GM12892 (cell line): ENCODE measurements around the gene FGF12.

ENCODE experiments used
- DNase-seq: peaks from one replicate; pipeline ENCODE4 v3.0.0; 2011; ENCODE audit not compliant: insufficient read length
- FAIRE-seq: peaks from 2 replicates; lab custom pipeline; 2011; peaks lifted over from hg19 to GRCh38; lab: Jason Lieb, UNC
- POLR2A ChIP-seq: IDR thresholded peaks from 2 replicates; pipeline ENCODE4 v1.6.1; 2011; ENCODE audit warnings: low read depth, low read length, control low read depth
- POLR2AphosphoS5 ChIP-seq: IDR thresholded peaks from 2 replicates; pipeline ENCODE4 v1.6.1; 2011; ENCODE audit warnings: low read depth, low read length, control low read depth
- TAF1 ChIP-seq: IDR thresholded peaks from 2 replicates; pipeline ENCODE4 v1.6.1; 2011; ENCODE audit warnings: low read depth, mild to moderate bottlenecking, control low read depth, low read length, borderline replicate concordance

FGF12 gene

DNA sequence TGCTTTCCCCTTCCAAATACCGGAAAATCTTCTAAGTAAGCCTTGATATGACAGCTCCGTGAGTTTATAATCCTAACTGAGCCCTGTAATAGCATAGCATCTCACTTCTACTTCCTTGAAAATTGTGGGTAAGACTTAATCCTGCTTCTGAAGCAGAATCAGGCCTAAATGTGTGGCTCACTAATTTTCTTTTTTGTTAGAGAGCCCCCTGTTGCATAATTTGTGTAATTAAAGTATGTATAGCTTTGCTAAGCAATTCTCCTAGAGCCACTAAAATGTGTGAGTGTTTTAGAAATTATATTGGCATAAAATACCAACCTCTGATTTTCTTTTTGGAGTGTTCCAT is 304.4 kb downstream of the FGF12 start:
- TF ChIP-seq POLR2AphosphoS5, result no peak
- no peak for TF ChIP-seq POLR2A
- FAIRE-seq, result no peak

DNA sequence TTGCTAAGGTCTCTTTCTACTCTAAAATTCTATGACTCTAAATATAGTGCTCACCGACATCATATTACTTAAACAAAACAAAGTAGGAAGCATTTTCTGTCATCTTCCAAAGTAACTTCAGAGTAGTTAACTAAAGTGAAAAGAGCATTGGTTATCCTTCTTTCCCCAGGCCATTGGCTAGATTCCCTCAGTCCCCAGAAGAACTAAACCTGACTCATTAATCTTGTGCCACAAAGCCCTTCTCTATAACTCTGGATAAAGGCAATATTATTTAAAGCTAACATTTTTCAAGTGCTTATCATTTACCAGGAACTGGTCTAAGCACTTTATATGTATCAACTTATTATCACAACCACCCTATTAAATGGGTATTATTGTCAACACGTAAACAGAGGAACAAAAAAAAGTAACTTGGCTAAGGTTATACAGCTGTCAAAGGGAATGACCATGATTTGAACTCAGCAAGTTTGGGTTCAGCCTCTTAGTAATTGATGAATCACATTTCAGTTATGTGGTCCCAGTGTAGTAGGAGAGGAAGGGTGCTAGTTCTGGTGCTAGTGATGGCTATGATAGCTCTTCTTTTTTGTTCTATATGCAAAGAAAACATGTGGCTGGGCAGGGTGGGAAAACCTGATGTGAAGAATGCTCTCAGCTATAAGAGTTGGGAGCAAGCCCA is 304.9 kb downstream of the FGF12 start:
- FAIRE-seq (no peak), DNase-seq (no peak)

More for the DNA sequence above, 304.4 kb downstream of the FGF12 start:
- no peak for DNase-seq

DNA sequence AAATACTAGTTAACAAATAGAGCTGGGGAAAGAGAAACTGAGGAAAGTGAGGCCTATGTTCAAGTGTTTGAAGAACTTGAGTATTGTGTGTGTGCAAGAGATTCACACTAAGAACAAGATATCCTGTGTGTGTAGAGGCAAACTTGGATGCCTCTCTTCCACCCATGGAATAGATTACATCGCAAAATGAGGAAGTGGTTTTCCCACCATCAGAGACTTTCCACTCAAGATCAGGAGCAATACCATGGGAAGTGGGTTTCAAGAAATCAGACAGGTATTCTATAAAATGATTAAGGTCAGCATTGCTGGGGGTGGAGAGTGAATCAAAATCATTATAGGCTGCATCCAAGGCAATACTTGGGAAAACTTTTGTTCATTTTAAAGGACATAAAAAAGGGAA is 308.0 kb downstream of the FGF12 start:
- TF ChIP-seq POLR2AphosphoS5 (no peak), POLR2A (no peak), TAF1 (no peak)
- DNase-seq, result no peak
- FAIRE-seq, result no peak

More for the DNA sequence above, 304.9 kb downstream of the FGF12 start:
- TF ChIP-seq TAF1 (no peak), POLR2A (no peak), POLR2AphosphoS5 (no peak)

DNA sequence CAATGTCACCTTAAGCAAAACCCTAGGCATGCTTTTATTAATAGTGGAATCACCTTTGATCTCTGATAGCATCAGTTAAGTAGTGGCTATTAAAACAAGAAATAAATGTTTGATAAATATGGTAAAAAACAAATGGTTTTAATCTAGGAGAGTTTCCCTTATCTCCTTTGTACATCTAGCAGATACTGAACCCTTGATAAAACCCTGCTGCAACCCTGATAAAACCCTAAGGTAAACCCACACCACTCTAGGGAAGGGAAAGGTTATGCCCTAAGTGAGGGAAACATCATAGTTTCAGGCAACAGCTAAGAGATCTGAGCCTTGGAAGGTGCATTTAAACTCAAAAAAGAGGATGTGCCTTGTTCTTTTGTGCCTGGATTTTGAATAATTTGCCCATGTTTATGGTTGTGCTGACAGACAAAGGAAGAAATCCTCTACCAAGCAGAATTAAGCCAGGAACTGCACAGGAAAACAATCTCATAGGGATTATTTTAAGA is 309.7 kb downstream of the FGF12 start:
- DNase-seq (no peak), FAIRE-seq (no peak)
- TF ChIP-seq POLR2AphosphoS5, result no peak

DNA sequence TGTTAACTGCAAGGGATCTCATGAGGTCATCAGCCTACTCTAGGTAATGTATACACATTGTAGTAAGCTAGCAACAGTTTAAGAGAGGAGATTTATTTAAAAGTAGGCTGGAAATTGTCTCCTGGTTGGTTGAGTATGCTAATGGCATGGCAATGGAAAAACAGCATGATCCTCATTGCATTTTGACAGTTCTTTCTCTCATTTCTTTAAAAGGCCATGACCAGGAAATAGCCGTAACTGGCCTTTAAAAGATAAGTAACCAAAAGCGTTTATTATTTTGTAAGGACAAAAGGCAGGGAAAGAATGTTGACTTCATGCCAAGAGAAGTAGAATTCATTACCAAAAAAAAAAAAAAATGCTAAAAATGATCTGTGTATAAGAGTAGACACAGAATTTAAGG is 310.3 kb downstream of the FGF12 start:
- FAIRE-seq, result no peak
- TF ChIP-seq TAF1, result no peak
- TF ChIP-seq POLR2A, result no peak
- TF ChIP-seq POLR2AphosphoS5, result no peak
- DNase-seq, result no peak

DNA sequence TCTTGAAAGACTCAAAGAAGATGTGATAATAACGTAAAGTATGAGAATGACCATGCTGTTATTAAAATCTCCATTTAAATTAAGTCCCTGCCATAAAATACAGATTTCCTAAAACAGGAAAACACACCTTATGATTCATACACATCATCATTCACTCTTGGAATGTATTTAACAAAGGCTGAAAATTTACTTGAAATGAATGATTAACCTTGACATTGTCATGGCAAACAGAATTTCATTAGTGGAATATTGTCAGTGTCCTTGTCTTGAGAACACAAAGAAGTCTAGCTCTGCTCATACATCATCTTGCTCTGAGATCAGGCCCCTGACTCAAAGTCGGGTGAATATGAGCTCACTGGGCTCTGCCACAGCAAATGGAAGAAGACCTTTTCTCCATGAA is 313.9 kb downstream of the FGF12 start:
- DNase-seq (no peak), FAIRE-seq (no peak)
- no peak for TF ChIP-seq POLR2A
- TF ChIP-seq POLR2AphosphoS5, result no peak

DNA sequence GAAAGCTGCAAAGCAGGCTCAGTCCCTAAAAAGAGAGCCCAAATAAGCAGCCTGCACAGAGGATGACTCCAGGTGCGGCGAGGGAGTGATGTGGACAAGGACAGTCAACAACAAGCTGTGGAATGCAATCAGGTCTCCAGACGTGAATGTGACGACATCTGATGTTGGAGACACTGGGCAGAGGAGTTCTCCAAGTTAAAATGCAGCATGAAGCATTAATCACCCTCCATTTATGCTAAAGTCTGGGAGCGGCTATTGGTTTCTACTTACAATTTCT is 316.7 kb downstream of the FGF12 start:
- FAIRE-seq (no peak), DNase-seq (no peak)
- TF ChIP-seq POLR2A (no peak), POLR2AphosphoS5 (no peak), TAF1 (no peak)

DNA sequence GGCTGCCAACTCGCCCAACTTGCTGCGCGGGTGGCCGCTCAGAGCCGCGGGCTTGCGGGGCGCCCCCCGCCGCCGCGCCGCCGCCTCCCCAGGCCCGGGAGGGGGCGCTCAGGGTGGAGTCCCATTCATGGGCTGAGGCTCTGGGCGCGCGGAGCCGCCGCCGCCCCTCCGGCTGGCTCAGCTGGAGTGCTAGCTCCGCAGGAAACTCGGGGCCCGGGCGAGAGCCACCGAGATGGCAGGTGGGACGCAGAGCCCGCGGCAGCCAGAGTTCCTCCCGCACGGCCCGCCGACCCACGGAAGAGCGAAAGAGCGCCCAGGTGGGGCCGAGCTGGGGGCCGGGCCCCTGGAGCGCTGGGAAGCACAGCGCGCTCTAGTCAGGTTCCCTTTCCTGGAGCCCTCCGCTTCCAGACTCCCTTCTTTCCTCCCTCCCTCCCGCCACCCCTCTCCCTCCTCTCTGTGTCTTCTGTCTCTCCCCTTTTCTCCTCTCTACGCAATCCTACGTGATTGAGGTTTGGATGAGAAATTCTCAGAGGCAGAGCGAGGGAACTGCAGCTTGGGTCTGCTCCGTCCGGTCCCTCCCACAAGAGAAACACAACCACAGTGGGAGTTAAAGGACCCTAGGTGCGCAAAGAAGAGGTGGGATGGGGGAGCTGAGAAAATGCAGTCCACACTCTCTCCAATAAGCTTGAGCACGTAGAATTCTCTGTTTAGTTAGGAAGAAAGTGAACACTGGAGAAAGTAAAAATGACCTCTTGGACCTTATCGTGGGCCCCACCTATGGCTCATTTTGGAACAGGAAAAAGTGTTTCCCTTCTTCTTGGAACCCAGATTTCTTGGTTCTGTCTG is 317.3 kb downstream of the FGF12 start:
- FAIRE-seq (no peak), DNase-seq (no peak)
- no peak for TF ChIP-seq TAF1
- TF ChIP-seq POLR2AphosphoS5, result no peak
- TF ChIP-seq POLR2A, result no peak

DNA sequence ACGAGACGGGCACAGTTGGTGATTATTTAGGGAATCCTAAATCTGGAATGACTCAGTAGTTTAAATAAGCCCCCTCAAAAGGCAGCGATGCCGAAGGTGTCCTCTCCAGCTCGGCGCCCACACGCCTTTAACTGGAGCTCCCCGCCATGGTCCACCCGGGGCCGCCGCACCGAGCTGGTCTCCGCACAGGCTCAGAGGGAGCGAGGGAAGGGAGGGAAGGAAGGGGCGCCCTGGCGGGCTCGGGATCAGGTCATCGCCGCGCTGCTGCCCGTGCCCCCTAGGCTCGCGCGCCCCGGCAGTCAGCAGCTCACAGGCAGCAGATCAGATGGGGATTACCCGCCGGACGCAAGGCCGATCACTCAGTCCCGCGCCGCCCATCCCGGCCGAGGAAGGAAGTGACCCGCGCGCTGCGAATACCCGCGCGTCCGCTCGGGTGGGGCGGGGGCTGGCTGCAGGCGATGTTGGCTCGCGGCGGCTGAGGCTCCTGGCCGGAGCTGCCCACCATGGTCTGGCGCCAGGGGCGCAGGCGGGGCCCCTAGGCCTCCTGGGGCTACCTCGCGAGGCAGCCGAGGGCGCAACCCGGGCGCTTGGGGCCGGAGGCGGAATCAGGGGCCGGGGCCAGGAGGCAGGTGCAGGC is 318.0 kb downstream of the FGF12 start:
- DNase-seq, result peak; percentile 26
- no peak for FAIRE-seq
- TF ChIP-seq TAF1 (no peak), POLR2AphosphoS5 (no peak), POLR2A (no peak)

DNA sequence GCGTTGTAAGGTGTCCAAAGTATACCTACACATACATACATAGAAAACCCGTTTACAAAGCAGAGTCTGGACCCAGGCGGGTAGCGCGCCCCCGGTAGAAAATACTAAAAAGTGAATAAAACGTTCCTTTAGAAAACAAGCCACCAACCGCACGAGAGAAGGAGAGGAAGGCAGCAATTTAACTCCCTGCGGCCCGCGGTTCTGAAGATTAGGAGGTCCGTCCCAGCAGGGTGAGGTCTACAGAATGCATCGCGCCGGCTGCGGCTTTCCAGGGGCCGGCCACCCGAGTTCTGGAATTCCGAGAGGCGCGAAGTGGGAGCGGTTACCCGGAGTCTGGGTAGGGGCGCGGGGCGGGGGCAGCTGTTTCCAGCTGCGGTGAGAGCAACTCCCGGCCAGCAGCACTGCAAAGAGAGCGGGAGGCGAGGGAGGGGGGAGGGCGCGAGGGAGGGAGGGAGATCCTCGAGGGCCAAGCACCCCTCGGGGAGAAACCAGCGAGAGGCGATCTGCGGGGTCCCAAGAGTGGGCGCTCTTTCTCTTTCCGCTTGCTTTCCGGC is 318.6 kb downstream of the FGF12 start:
- FAIRE-seq (no peak), DNase-seq (no peak)
- no peak for TF ChIP-seq POLR2A
- TF ChIP-seq TAF1, result no peak
- TF ChIP-seq POLR2AphosphoS5, result no peak

DNA sequence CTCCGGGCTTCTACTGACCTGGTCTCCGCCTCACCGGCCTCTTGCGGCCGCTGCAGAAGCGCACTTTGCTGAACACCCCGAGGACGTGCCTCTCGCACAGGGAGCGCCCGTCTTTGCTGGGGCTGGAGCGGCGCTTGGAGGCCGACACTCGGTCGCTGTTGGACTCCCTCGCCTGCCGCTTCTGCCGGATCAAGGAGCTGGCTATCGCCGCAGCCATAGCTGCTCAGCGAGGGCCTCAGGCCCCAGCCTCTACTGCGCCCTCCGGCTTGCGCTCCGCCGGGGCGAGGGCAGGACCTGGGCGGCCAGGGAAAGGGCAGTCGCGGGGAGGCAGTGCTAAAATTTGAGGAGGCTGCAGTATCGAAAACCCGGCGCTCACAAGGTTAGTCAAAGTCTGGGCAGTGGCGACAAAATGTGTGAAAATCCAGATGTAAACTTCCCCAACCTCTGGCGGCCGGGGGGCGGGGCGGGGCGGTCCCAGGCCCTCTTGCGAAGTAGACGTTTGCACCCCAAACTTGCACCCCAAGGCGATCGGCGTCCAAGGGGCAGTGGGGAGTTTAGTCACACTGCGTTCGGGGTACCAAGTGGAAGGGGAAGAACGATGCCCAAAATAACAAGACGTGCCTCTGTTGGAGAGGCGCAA is 319.2 kb downstream of the FGF12 start:
- DNase-seq, result no peak
- FAIRE-seq, result no peak

DNA sequence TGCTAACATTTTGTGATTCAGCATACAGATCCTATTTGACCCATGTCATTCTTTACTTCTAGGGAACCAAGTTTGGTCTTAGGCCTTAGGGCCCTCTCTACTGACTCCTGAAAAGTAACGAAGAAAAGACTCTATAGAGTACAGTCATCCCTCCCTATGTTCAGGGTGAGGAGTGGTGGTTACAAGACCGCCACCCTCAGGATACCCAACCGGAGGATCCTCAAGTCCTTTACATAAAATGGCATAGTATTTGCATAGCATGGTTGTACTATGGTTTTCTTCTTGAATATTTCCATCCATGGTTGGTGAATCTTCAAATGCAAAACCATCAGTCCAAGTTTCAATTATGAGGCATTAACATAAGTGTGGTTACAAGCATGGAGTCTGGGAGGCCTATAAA is 327.6 kb downstream of the FGF12 start:
- FAIRE-seq, result no peak
- TF ChIP-seq TAF1 (no peak), POLR2AphosphoS5 (no peak), POLR2A (no peak)

More for the DNA sequence above, 319.2 kb downstream of the FGF12 start:
- TF ChIP-seq POLR2A, result no peak
- no peak for TF ChIP-seq POLR2AphosphoS5
- no peak for TF ChIP-seq TAF1

More for the DNA sequence above, 327.6 kb downstream of the FGF12 start:
- DNase-seq, result no peak
